Sigmoid colon (tissue), 7 donors: ENCODE results near the gene BANF2. TPM values are rescaled to one million over a fixed set of nuclear protein-coding genes. Genes with fewer than 3 reads are reported as not detected.
A peak's percentile ranks its signal among the peaks of the same experiment; 100 is the strongest.

ENCODE experiments used
- DNase-seq: peaks from one replicate; pipeline ENCODE4 v3.0.0-alpha.2; 2019
- H3K27ac ChIP-seq, 4 donors: fragments of 200-600 bp; sonication (generic); one replicate each; pipeline ENCODE4 v1.5.1; 2016 to 2019; ENCODE audit warnings: mild to moderate bottlenecking in 1 of 4
- H3K27me3 ChIP-seq, 3 donors: fragments of 200-600 bp; sonication (generic); one replicate each; pipeline ENCODE4 v1.5.1; 2019; ENCODE audit warnings: mild to moderate bottlenecking in 1 of 3
- H3K36me3 ChIP-seq, 4 donors: fragments of 200-600 bp; sonication (generic); one replicate each; pipeline ENCODE4 v1.5.1; 2016 to 2019
- H3K4me1 ChIP-seq, 4 donors: fragments of 200-600 bp; sonication (generic); one replicate each; pipeline ENCODE4 v1.5.1; 2017 to 2019
- H3K4me3 ChIP-seq, 4 donors: fragments of 200-600 bp; sonication (generic); one replicate each; pipeline ENCODE4 v1.5.1; 2017 to 2019; ENCODE audit warnings: mild to moderate bottlenecking in 2 of 4, moderate library complexity in 1 of 4
- H3K9me3 ChIP-seq, 4 donors: fragments of 200-600 bp in 3 of 4; sonication (generic) in 3 of 4; one replicate each; pipeline versions ENCODE4 v1.5.1 to v1.6.1; 2013 to 2019
- EP300 ChIP-seq, 4 donors: sonication (generic); formaldehyde crosslinking; IDR thresholded peaks; one replicate each; pipeline ENCODE4 v1.6.1; 2017; ENCODE audit warnings: antibody characterized with exemption in 4 of 4
- POLR2A ChIP-seq, 2 donors: fragments of 450-650 bp; IDR thresholded peaks; one replicate each; pipeline ENCODE4 v1.6.1; 2016; ENCODE audit warnings: antibody characterized with exemption in 2 of 2, mild to moderate bottlenecking in 2 of 2, moderate library complexity in 2 of 2
- POLR2AphosphoS5 ChIP-seq, 4 donors: sonication (generic); formaldehyde crosslinking; IDR thresholded peaks; one replicate each; pipeline ENCODE4 v1.6.1; 2017; ENCODE audit warnings: antibody characterized with exemption in 4 of 4
- WGBS, 2 donors: extraction: QIAGEN DNeasy Blood & Tissue Kit; methylation state at CpG; one replicate each; pipeline ENCODE4 v1.1.7; 2013; 5-methylcytosine and 5-hydroxymethylcytosine counted together
- intact Hi-C: fragments of 100-400 bp; cut with DNase I; formaldehyde crosslinking; loops from one replicate; pipeline ENCODE4 v1.15.1; 2023
- polyA plus RNA-seq, 3 donors: library from polyadenylated mRNA; stranded (reverse); fragments of 200-250 nt; gene quantifications; one replicate each; pipeline ENCODE4 v1.2.3, GENCODE V29; 2013
- total RNA-seq, 4 donors: library from RNA; depleted of rRNA; stranded (reverse); fragments of >200 nt; gene quantifications; one replicate each; pipeline ENCODE4 v1.1.0, GENCODE V29; 2016
- TF ChIP-seq, protein P1 (sequence below), 4 experiments: fragments of 450-650 bp in 3 of 4; fragments of 200-600 bp in 1 of 4; IDR thresholded peaks; one replicate each; pipeline ENCODE4 v1.5.1; 2016 to 2019; ENCODE audit warnings: antibody characterized with exemption in 4 of 4, mild to moderate bottlenecking in 3 of 4, moderate library complexity in 2 of 4
- donor health status: healthy with polysubstance abuse.
- donor health status: Bipolar disorder and iron deficiency.
- donor health status: healthy.

Gene BANF2
- total and polyA plus RNA-seq, 7 donors = not detected

DNA sequence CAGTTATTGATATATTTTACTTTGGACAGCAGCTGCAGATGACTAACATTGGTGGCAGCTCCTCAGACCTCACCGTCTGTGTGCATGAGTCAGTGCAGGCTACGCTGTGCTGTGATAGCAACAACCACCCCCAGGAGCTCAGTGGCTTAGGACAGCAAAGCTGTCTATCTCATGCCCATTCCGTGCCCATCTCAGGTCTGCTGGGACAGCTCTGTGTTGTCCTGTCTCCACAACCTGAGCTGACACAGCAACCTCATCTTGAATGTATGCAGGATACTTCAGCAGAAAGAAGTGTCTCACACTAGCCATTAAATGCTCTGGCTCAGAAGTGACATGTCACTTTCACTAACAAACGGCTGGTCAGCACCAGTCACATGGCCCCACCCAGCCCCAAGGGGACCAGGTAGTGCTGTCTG, 47.7 kb downstream of the BANF2 start:
- intact Hi-C loops = no loop called here
- no peak for DNase-seq
- H3K36me3 ChIP-seq = no peaks in the 10 kb centered on the region
- no peaks in the 10 kb centered on the region for H3K9me3 ChIP-seq
- TF ChIP-seq POLR2A (IDR thresholded peaks at IDR 0.05) (no peak), EP300 (IDR thresholded peaks at IDR 0.05) (no peak), POLR2AphosphoS5 (IDR thresholded peaks at IDR 0.05) (no peak)
- TF ChIP-seq, protein P1, sequence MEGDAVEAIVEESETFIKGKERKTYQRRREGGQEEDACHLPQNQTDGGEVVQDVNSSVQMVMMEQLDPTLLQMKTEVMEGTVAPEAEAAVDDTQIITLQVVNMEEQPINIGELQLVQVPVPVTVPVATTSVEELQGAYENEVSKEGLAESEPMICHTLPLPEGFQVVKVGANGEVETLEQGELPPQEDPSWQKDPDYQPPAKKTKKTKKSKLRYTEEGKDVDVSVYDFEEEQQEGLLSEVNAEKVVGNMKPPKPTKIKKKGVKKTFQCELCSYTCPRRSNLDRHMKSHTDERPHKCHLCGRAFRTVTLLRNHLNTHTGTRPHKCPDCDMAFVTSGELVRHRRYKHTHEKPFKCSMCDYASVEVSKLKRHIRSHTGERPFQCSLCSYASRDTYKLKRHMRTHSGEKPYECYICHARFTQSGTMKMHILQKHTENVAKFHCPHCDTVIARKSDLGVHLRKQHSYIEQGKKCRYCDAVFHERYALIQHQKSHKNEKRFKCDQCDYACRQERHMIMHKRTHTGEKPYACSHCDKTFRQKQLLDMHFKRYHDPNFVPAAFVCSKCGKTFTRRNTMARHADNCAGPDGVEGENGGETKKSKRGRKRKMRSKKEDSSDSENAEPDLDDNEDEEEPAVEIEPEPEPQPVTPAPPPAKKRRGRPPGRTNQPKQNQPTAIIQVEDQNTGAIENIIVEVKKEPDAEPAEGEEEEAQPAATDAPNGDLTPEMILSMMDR (IDR thresholded peaks at IDR 0.05) = no peak
- no peak overlapping the region for H3K27ac ChIP-seq
- H3K4me1 ChIP-seq = no peaks in the 10 kb centered on the region
- 63 to 73% methylated on average over 4 of the region's 4 CpGs for WGBS, 2 donors
- H3K27me3 ChIP-seq = no peaks in the 10 kb centered on the region
- no peak overlapping the region for H3K4me3 ChIP-seq

- intact Hi-C loops = no loop called here
- Histone ChIP-seq H3K4me3 (no peak overlapping the region), H3K36me3 (no peaks in the 10 kb centered on the region), H3K27ac (no peak overlapping the region), H3K27me3 (no peaks in the 10 kb centered on the region), H3K9me3 (no peaks in the 10 kb centered on the region), H3K4me1 (no peaks in the 10 kb centered on the region)
- 83 to 94% methylated on average over 5 of the region's 5 CpGs for WGBS, 2 donors
- DNase-seq = no peak
- TF ChIP-seq, protein P1 (IDR thresholded peaks at IDR 0.05) = no peak
- TF ChIP-seq POLR2AphosphoS5 (IDR thresholded peaks at IDR 0.05) (no peak), EP300 (IDR thresholded peaks at IDR 0.05) (no peak), POLR2A (IDR thresholded peaks at IDR 0.05) (no peak)
Measured at GRCh38 chr20:17748279-17748678, 48.5 kb downstream of the BANF2 start.

DNA sequence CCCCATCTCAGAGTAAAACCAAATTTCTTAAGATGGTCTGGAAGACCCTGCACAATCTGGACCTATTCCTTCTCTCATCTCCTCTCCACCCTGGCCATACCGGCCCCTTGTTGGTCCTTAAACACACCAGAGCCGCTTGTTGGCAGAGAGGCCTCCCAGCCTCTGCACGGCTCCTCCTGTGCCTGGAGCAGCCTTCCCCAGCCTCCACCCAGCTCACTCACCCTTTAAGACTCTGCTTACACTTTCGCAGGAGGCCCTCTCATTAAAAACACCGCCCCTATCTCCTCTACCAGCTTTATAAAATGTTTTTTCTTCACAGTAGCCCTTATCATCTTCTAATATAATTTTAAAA, 49.8 kb downstream of the BANF2 start:
- Histone ChIP-seq H3K4me1 (no peaks in the 10 kb centered on the region), H3K4me3 (no peak overlapping the region), H3K27me3 (no peaks in the 10 kb centered on the region), H3K9me3 (no peaks in the 10 kb centered on the region), H3K36me3 (no peaks in the 10 kb centered on the region), H3K27ac (no peak overlapping the region)
- no peak for DNase-seq
- intact Hi-C loops = no loop called here
- 80 to 90% methylated on average over 5 of the region's 5 CpGs for WGBS, 2 donors
- TF ChIP-seq EP300 (IDR thresholded peaks at IDR 0.05) = no peak
- no peak for TF ChIP-seq POLR2A (IDR thresholded peaks at IDR 0.05)

- WGBS, 2 donors = 82 to 85% methylated on average over 15 of the region's 15 CpGs
- DNase-seq = peak; percentile 76
Measured at GRCh38 chr20:17749978-17750721, 50.4 kb downstream of the BANF2 start.

DNA sequence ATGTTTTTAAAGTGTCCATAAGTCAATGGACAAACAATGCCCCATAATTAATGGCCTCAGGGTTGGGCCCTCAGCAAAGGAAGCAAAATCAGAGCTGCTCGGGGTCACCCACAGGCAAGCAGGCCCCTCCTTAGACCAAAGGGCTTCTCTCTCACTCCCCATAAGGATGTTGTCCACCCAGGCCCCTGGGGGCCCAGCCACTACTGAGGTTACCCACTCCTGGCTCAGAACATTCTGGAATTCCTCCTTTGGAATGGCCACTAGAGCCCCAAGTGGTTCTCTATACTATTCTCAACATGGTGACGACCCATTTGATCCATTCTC, 50.9 kb downstream of the BANF2 start:
- no peak for TF ChIP-seq POLR2A (IDR thresholded peaks at IDR 0.05)
- no peaks in the 10 kb centered on the region for H3K4me1 ChIP-seq
- no peaks in the 10 kb centered on the region for H3K9me3 ChIP-seq
- WGBS, 2 donors = 81 to 88% methylated on average over 2 of the region's 2 CpGs
- H3K36me3 ChIP-seq = no peaks in the 10 kb centered on the region
- no peak overlapping the region for H3K4me3 ChIP-seq
- DNase-seq = no peak
- H3K27me3 ChIP-seq = no peaks in the 10 kb centered on the region
- intact Hi-C loops = no loop called here
- H3K27ac ChIP-seq = no peak overlapping the region

More at GRCh38 chr20:17749978-17750721, 50.4 kb downstream of the BANF2 start:
- H3K27ac ChIP-seq = no peak overlapping the region
- no peaks in the 10 kb centered on the region for H3K4me1 ChIP-seq
- H3K36me3 ChIP-seq = no peaks in the 10 kb centered on the region
- no peaks in the 10 kb centered on the region for H3K9me3 ChIP-seq
- H3K27me3 ChIP-seq = no peaks in the 10 kb centered on the region
- no peak overlapping the region for H3K4me3 ChIP-seq
- TF ChIP-seq, protein P1 (IDR thresholded peaks at IDR 0.05) = no peak
- peak in 2 of 4 donors; percentile 7 to 22 for TF ChIP-seq POLR2AphosphoS5 (IDR thresholded peaks at IDR 0.05)
- intact Hi-C loops = no loop called here

GRCh38 chr20:17751640-17752039, 51.9 kb downstream of the BANF2 start:
- no peaks in the 10 kb centered on the region for H3K9me3 ChIP-seq
- H3K4me1 ChIP-seq = no peaks in the 10 kb centered on the region
- 93 to 94% methylated on average over 8 of the region's 8 CpGs for WGBS, 2 donors
- DNase-seq = no peak
- no peak overlapping the region for H3K4me3 ChIP-seq
- TF ChIP-seq POLR2AphosphoS5 (IDR thresholded peaks at IDR 0.05) (no peak), POLR2A (IDR thresholded peaks at IDR 0.05) (no peak), EP300 (IDR thresholded peaks at IDR 0.05) (no peak)
- TF ChIP-seq, protein P1 (IDR thresholded peaks at IDR 0.05) = no peak
- no peak overlapping the region for H3K27ac ChIP-seq
- no peaks in the 10 kb centered on the region for H3K27me3 ChIP-seq
- intact Hi-C loops = no loop called here
- no peaks in the 10 kb centered on the region for H3K36me3 ChIP-seq
